ENCODE results near the gene PLCH1. TPM values are rescaled to one million over a fixed set of nuclear protein-coding genes. Genes with fewer than 3 reads are reported as not detected.

The PLCH1 gene
- total RNA-seq, 3 donors from 2014 or later: 4.2 to 13.2 (median 10.2) TPM

- H3K4me3 ChIP-seq: no peak overlapping the region
- H3K9me3 ChIP-seq: no peaks in the 10 kb centered on the region
- intact Hi-C loops (cut with DNase I, micrococcal nuclease): loop anchor here in 1 of 2 donors (5.0 kb wide), 1 partner anchor 833 kb away; no protein-coding TSS in a partner anchor
- no peaks in the 10 kb centered on the region for H3K36me3 ChIP-seq (ENCODE audit: low read depth)
- DNase-seq (no peak), ATAC-seq (no peak)
- TF ChIP-seq CTCF (IDR thresholded peaks at IDR 0.05): no peak
- H3K4me1 ChIP-seq (ENCODE audit: low read depth): no peaks in the 10 kb centered on the region
Measured at GRCh38 chr3:155525324-155525833, 219.5 kb downstream of the PLCH1 start.

- H3K9me3 ChIP-seq: no peaks in the 10 kb centered on the region
- ATAC-seq: no peak
- H3K36me3 ChIP-seq (ENCODE audit: low read depth): no peaks in the 10 kb centered on the region
- H3K4me3 ChIP-seq: no peak overlapping the region
- TF ChIP-seq CTCF (IDR thresholded peaks at IDR 0.05): no peak
- intact Hi-C loops (cut with DNase I, micrococcal nuclease): no loop called here
- no peak for DNase-seq
- no peaks in the 10 kb centered on the region for H3K4me1 ChIP-seq (ENCODE audit: low read depth)
Measured at GRCh38 chr3:155520463-155520862, 224.4 kb downstream of the PLCH1 start.

GRCh38 chr3:155519078-155519477 lies 225.8 kb downstream of the PLCH1 start:
- intact Hi-C loops (cut with DNase I, micrococcal nuclease): no loop called here
- no peak for DNase-seq
- no peak for ATAC-seq
- H3K4me3 ChIP-seq: no peak overlapping the region
- H3K9me3 ChIP-seq: no peaks in the 10 kb centered on the region
- no peak for TF ChIP-seq CTCF (IDR thresholded peaks at IDR 0.05)
- no peaks in the 10 kb centered on the region for H3K4me1 ChIP-seq (ENCODE audit: low read depth)
- H3K36me3 ChIP-seq (ENCODE audit: low read depth): no peaks in the 10 kb centered on the region

GRCh38 chr3:155517903-155518302 lies 227.0 kb downstream of the PLCH1 start:
- no peaks in the 10 kb centered on the region for H3K9me3 ChIP-seq
- H3K36me3 ChIP-seq (ENCODE audit: low read depth): no peaks in the 10 kb centered on the region
- ATAC-seq: no peak
- H3K4me3 ChIP-seq: no peak overlapping the region
- no peaks in the 10 kb centered on the region for H3K4me1 ChIP-seq (ENCODE audit: low read depth)
- TF ChIP-seq CTCF (IDR thresholded peaks at IDR 0.05): no peak
- intact Hi-C loops (cut with DNase I, micrococcal nuclease): no loop called here
- DNase-seq: no peak

GRCh38 chr3:155516439-155516838 lies 228.4 kb downstream of the PLCH1 start:
- H3K4me1 ChIP-seq (ENCODE audit: low read depth): no peaks in the 10 kb centered on the region
- intact Hi-C loops (cut with DNase I, micrococcal nuclease): no loop called here
- no peak for DNase-seq
- no peak for ATAC-seq
- H3K4me3 ChIP-seq: no peak overlapping the region
- no peaks in the 10 kb centered on the region for H3K36me3 ChIP-seq (ENCODE audit: low read depth)
- no peak for TF ChIP-seq CTCF (IDR thresholded peaks at IDR 0.05)
- H3K9me3 ChIP-seq: no peaks in the 10 kb centered on the region

GRCh38 chr3:155512867-155513261 lies 232.0 kb downstream of the PLCH1 start:
- intact Hi-C loops (cut with DNase I, micrococcal nuclease): no loop called here
- Histone ChIP-seq H3K9me3 (no peaks in the 10 kb centered on the region), H3K4me1 (ENCODE audit: low read depth) (no peaks in the 10 kb centered on the region), H3K36me3 (ENCODE audit: low read depth) (no peaks in the 10 kb centered on the region), H3K4me3 (no peak overlapping the region)
- DNase-seq: no peak
- TF ChIP-seq CTCF (IDR thresholded peaks at IDR 0.05): no peak
- no peak for ATAC-seq

Measured in mucosa of descending colon (tissue), 3 donors.